Measurements from ENCODE around the gene C1orf159. TPM values are rescaled to one million over a fixed set of nuclear protein-coding genes. Genes with fewer than 3 reads are reported as not detected.

C1orf159 gene
- total and polyA plus RNA-seq, 10 of the 15 experiments (the other 5 are each of a cell fraction or from before 2014, with no cell fraction given): 0.11 to 23.4 (median 8.0) TPM

DNA sequence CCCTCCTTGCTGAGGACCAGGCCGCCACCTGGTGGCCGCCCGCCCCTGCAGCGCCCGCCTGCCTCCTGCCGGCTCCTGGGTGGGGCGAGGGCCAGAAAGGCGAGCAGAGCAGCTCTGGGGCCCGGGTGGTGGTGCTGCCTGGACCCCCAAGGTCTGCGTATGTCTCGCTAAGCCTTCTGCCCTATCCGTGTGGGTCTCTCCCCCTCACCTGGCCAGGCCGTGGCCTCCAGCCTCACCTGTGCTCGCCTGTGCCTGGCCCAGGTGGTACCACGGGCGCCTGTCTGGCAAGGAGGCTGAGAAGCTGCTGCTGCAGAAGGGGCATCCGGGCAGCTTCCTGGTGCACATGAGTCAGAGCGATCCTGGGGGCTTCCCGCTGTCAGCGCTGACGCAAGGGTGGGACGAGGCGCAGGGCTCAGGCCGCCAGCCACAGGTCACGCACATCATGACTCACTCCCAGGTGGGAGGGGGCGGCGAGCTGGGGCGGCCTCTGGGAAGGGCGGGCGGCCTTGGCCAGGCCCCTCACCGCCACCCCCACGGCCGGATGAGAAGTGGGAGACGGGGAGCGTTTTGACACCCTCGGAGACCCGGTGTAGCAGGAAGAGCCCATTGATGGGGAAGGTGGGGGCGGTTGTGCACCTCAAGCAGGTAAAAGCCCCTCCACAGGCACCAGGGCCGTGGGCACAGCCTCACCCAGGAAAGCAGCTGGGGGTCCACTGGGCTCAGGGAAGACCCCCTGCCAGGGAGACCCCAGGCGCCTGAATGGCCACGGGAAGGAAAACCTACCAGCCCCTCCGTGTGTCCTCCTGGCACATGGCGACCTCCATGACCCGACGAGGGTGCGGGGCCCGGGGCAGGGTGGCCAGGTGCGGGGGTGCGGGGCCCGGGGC lies 51.7 kb downstream of the C1orf159 start (continued):
- TF ChIP-seq, protein P1, sequence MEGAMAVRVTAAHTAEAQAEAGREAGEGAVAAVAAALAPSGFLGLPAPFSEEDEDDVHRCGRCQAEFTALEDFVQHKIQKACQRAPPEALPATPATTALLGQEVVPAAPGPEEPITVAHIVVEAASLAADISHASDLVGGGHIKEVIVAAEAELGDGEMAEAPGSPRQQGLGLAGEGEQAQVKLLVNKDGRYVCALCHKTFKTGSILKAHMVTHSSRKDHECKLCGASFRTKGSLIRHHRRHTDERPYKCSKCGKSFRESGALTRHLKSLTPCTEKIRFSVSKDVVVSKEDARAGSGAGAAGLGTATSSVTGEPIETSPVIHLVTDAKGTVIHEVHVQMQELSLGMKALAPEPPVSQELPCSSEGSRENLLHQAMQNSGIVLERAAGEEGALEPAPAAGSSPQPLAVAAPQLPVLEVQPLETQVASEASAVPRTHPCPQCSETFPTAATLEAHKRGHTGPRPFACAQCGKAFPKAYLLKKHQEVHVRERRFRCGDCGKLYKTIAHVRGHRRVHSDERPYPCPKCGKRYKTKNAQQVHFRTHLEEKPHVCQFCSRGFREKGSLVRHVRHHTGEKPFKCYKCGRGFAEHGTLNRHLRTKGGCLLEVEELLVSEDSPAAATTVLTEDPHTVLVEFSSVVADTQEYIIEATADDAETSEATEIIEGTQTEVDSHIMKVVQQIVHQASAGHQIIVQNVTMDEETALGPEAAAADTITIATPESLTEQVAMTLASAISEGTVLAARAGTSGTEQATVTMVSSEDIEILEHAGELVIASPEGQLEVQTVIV (IDR thresholded peaks at IDR 0.05; ENCODE audit: borderline replicate concordance, partially characterized antibody): peak; percentile 83
- no peak for TF ChIP-seq PAX8 (IDR thresholded peaks at IDR 0.05)
- peak; percentile 90 for TF ChIP-seq RUNX3 (IDR thresholded peaks at IDR 0.05; ENCODE audit: low read length)
- no peak for TF ChIP-seq ZZZ3 (IDR thresholded peaks at IDR 0.05; ENCODE audit: control insufficient read depth, insufficient read length, low read depth)
- TF ChIP-seq, protein P2, sequence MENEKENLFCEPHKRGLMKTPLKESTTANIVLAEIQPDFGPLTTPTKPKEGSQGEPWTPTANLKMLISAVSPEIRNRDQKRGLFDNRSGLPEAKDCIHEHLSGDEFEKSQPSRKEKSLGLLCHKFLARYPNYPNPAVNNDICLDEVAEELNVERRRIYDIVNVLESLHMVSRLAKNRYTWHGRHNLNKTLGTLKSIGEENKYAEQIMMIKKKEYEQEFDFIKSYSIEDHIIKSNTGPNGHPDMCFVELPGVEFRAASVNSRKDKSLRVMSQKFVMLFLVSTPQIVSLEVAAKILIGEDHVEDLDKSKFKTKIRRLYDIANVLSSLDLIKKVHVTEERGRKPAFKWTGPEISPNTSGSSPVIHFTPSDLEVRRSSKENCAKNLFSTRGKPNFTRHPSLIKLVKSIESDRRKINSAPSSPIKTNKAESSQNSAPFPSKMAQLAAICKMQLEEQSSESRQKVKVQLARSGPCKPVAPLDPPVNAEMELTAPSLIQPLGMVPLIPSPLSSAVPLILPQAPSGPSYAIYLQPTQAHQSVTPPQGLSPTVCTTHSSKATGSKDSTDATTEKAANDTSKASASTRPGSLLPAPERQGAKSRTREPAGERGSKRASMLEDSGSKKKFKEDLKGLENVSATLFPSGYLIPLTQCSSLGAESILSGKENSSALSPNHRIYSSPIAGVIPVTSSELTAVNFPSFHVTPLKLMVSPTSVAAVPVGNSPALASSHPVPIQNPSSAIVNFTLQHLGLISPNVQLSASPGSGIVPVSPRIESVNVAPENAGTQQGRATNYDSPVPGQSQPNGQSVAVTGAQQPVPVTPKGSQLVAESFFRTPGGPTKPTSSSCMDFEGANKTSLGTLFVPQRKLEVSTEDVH (IDR thresholded peaks at IDR 0.05; ENCODE audit: low read depth, partially characterized antibody): no peak
- TF ChIP-seq, protein P3, sequence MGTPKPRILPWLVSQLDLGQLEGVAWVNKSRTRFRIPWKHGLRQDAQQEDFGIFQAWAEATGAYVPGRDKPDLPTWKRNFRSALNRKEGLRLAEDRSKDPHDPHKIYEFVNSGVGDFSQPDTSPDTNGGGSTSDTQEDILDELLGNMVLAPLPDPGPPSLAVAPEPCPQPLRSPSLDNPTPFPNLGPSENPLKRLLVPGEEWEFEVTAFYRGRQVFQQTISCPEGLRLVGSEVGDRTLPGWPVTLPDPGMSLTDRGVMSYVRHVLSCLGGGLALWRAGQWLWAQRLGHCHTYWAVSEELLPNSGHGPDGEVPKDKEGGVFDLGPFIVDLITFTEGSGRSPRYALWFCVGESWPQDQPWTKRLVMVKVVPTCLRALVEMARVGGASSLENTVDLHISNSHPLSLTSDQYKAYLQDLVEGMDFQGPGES (IDR thresholded peaks at IDR 0.05): no peak
- peak; percentile 69 for TF ChIP-seq MEF2B (IDR thresholded peaks at IDR 0.05; ENCODE audit: partially characterized antibody, poor library complexity, severe bottlenecking)
- TF ChIP-seq BRCA1 (IDR thresholded peaks at IDR 0.05; ENCODE audit: low read depth, low read length): no peak
- TF ChIP-seq, protein P4, sequence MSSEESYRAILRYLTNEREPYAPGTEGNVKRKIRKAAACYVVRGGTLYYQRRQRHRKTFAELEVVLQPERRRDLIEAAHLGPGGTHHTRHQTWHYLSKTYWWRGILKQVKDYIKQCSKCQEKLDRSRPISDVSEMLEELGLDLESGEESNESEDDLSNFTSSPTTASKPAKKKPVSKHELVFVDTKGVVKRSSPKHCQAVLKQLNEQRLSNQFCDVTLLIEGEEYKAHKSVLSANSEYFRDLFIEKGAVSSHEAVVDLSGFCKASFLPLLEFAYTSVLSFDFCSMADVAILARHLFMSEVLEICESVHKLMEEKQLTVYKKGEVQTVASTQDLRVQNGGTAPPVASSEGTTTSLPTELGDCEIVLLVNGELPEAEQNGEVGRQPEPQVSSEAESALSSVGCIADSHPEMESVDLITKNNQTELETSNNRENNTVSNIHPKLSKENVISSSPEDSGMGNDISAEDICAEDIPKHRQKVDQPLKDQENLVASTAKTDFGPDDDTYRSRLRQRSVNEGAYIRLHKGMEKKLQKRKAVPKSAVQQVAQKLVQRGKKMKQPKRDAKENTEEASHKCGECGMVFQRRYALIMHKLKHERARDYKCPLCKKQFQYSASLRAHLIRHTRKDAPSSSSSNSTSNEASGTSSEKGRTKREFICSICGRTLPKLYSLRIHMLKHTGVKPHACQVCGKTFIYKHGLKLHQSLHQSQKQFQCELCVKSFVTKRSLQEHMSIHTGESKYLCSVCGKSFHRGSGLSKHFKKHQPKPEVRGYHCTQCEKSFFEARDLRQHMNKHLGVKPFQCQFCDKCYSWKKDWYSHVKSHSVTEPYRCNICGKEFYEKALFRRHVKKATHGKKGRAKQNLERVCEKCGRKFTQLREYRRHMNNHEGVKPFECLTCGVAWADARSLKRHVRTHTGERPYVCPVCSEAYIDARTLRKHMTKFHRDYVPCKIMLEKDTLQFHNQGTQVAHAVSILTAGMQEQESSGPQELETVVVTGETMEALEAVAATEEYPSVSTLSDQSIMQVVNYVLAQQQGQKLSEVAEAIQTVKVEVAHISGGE (CRISPR knock-in tag; IDR thresholded peaks at IDR 0.05): no peak
- TF ChIP-seq, protein P5, sequence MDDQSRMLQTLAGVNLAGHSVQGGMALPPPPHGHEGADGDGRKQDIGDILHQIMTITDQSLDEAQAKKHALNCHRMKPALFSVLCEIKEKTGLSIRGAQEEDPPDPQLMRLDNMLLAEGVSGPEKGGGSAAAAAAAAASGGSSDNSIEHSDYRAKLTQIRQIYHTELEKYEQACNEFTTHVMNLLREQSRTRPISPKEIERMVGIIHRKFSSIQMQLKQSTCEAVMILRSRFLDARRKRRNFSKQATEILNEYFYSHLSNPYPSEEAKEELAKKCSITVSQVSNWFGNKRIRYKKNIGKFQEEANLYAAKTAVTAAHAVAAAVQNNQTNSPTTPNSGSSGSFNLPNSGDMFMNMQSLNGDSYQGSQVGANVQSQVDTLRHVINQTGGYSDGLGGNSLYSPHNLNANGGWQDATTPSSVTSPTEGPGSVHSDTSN (IDR thresholded peaks at IDR 0.05; ENCODE audit: insufficient replicate concordance, low read depth, low read length): no peak
- TF ChIP-seq GABPA (IDR thresholded peaks at IDR 0.05; ENCODE audit: low read depth): no peak
- TF ChIP-seq, protein P6, sequence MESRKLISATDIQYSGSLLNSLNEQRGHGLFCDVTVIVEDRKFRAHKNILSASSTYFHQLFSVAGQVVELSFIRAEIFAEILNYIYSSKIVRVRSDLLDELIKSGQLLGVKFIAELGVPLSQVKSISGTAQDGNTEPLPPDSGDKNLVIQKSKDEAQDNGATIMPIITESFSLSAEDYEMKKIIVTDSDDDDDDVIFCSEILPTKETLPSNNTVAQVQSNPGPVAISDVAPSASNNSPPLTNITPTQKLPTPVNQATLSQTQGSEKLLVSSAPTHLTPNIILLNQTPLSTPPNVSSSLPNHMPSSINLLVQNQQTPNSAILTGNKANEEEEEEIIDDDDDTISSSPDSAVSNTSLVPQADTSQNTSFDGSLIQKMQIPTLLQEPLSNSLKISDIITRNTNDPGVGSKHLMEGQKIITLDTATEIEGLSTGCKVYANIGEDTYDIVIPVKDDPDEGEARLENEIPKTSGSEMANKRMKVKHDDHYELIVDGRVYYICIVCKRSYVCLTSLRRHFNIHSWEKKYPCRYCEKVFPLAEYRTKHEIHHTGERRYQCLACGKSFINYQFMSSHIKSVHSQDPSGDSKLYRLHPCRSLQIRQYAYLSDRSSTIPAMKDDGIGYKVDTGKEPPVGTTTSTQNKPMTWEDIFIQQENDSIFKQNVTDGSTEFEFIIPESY (IDR thresholded peaks at IDR 0.05): no peak
- TF ChIP-seq ZNF622 (IDR thresholded peaks at IDR 0.05): no peak
- 0 out of 4 replicates have a peak, but pooled peaks of 1 of the 2 experiments have one; percentile 19 for TF ChIP-seq CEBPB (IDR thresholded peaks at IDR 0.05; ENCODE audit: borderline replicate concordance in 1 of 2, low read depth in 2 of 2, low read length in 2 of 2)

Data from GM12878 (cell line).